ENCODE results near the gene CHAC2.
"Not testable (repeated sequence)": the region's sequence is repeated elsewhere in the genome, so short reads cannot be mapped to it uniquely, and the experiment has no call there.

Gene CHAC2

DNA sequence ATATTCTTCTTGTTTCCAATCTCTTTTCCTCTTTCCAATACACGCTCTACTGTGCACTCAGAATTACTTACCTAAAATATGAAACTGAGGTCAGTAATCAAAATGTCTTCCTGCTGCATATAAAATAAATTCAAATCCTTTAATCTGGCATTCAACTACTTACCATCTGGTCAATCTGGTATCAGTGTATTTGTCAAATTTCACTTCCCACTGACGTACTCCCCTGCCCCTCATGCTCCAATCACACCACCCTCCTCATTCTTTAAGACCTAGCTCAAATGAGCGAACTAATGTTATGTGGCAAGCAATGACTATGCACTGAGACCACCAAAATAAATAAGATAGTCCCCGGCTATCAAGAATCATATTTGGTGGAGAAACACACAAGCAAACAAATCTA, 12.5 kb downstream of the CHAC2 start:
- DNase-seq = no peak

DNA sequence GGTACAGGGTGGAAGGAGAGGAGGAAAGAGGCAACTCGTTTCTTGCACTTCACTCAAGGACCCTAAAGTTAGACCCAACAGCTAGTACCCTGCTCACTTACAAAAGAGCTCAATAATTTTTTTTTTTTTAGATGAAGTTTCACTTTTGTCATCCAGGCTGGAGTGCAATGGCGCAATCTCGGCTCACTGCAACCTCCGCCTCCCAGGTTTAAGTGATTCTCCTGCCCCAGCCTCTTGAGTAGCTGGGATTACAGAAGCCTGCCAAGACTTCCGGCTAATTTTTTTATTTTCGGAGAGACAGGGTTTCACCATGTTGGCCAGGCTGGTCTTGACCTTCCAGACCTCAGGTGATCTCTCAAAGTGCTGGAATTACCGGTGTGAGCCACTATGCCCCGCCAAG, 15.1 kb downstream of the CHAC2 start:
- no peak for DNase-seq

DNA sequence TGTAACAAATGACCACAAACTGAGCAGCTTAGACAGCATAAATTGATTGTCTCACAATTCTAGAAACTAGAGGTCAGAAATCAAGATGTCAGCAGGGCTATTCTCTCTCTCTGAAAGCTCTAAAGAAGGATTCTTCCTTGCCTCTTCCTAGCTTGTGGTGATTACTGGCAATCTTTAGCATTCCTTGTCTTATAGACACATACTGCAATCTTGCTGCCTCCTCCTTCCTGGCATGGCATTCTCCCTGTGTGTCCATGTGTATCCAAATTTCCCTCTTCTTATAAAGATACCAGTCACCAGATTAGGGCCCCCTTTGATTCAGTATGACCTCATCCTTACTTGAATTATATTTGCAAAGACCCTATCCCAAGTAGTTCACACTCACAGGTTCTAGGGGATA, 16.8 kb downstream of the CHAC2 start:
- DNase-seq = no peak

DNA sequence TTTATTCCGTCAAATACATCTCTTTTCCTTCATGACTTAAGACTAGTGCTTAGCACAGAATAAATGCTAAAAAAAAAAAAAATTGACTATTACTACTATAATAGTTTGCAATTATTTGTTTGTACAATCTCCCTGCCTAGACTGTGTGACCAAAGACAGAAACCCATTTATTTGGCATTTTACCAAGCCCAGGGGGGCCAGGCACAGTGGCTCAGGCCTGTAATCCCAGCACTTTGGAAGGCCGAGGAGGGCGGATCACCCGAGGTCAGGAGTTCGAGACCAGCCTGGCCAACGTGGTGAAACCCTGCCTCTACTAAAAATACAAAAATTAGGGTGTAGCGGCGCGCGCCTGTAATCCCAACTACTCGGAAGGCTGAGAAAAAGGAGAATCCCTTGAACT, 17.8 kb downstream of the CHAC2 start:
- no peak for DNase-seq

DNA sequence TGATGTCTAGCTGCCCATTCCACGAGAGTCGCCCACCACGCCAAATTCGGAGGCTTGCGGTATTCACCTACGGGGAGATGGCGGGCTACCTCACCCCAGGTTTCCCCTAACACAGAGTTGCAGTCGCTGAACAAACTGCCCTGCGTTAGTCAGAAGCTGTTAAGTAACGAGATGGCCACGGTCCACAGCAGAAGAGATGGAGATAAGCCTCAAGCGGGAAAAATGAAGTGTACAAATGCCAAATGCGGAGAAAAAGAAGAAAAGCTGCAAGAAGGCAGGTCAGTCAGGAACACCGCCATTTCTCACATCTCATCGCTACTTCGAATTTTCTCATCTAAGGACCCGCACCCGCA, 18.7 kb downstream of the CHAC2 start:
- no peak for DNase-seq

DNA sequence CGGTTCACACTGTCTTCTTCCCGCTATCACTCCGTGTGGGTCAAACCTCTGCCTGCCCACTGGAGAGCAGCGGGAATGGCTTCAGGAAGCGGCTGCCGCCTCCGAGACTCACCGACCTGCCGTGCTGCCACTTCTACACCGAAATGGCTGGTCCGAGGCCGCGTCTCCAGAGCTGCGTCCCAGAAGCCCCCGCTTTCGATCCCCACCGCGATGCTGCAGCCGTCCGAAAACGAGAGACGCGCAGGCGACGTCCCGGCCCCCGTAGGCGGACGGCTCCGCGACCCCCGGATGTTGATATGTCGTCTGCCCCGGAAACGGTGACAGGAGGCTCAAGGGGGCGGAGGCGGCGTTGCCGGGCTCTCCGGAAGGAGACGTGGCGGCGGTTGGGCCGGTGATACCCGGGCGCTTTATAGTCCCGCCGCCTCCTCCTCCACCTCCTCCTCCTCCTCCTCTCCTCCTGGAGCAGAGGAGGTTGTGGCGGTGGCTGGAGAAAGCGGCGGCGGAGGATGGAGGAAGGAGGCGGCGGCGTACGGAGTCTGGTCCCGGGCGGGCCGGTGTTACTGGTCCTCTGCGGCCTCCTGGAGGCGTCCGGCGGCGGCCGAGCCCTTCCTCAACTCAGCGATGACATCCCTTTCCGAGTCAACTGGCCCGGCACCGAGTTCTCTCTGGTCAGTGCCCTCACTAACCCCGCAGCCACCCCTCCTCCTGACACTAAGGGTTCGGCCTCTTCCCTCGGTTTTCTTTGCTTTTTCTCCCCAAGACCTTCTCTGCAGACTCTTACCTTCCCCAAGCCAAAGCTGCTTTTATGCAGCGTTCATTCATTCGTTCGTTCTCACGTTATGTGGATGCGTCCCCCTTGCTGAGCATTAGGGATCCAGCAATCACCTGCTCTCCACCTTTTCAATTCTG, 19.4 kb downstream of the CHAC2 start, which contains the start of the genes ASB3 and ERLEC1:
TSS of gene ASB3 (minus strand) at position 249 of the 909 bp plus-strand sequence. CDS start 21,381 bp downstream, outside the sequence.
TSS of gene ERLEC1 (plus strand) at position 340 of the 909 bp plus-strand sequence. CDS start at position 507, 167 bp downstream.
- peak; percentile 89 for DNase-seq

DNA sequence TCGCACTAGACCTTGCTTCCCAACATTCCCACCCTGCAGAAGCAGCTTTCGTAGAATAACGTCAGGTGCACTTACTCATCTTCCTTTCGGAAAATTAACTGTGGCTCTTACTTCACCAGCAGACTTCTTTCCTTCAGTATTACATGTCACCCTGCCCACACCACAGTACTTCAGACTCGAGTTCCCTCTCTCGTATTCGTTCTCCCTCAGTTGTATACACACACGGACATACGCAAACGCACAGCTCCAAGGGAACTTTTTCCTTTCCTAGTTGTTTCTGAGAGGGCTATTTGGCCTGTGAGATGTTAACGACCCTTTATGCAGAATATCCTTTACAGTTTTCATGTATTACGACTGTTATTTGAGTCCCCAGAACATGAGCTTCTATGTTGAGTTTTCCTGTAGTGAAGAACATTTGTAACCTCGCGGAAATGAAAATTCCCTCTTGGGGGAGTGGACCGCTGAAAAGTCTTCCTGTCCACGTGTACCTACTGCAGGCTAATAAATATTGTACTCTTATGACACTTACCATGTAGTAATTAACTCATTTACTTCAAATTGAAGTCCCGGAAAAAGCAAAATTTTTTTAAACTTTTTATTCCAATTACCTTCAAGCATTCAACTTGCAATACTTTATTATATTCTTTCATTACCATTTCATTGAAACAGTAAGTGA, 20.1 kb downstream of the CHAC2 start:
- no peak for DNase-seq

DNA sequence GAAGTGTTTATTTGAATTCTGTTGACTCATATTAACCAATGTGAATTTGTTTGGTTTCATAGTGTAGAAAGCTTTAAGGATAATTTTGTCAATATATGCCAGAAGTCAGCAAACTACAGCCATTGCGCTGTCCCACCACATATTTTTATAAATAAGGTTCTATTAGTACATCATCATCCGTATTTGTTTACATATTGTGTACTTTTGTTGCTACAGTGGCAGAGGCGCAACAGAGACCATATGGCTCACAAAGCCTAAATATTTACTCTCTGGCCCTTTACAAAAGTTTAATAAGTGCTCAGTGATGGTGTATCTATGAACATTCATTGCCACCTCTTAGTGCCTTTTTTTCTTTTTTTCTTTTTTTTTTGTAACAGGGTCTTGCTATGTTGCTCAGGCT, 25.7 kb downstream of the CHAC2 start:
- no peak for DNase-seq

DNA sequence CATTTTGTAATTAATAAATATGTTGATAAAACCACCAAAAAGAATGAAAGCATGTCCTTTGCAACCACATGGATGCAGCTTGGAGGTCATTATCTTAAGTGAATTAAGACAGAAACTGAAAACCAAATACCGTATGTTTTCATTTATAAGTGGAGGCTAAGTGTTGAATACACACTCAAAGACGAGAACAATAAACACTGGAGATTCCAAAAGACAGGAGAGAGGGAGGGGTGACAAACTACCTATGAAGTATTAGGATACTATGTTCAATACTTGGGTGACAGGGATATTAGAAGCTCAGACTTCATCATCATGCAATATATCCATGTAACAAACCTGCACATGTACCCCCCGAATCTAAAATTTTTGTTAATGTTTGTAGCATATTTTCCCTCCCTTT, 26.2 kb downstream of the CHAC2 start:
- DNase-seq = no peak

- DNase-seq = no peak
Observed at GRCh38 chr2:53801547-53801946, 33.9 kb downstream of the CHAC2 start.

DNA sequence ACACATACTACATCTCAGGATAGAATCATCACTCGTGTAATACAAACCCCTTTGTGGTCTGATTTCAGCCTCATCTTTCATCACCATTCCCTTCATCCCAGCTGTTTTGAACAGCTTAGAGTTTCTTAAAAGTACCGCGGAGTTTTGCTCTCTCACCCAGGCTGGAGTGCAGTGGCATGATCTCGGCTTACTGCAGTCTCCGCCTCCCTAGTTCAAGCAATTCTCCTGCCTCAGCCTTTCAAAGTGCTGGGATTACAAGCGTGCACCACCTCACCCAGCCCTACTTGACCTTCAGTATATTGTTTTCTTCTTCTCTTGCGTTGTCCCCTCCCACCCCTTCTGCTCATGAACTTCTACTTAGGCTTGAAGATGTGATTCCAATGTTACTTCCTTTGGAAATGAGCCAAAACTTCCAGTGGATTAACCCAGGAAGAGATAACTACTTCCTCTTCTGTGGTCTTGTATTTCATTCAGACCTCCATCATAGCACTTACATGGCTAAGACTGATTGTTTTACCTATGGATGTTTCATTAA, 35.1 kb downstream of the CHAC2 start:
- DNase-seq = no peak

GRCh38 chr2:53811601-53812000, 44.0 kb downstream of the CHAC2 start:
- DNase-seq = no peak

DNA sequence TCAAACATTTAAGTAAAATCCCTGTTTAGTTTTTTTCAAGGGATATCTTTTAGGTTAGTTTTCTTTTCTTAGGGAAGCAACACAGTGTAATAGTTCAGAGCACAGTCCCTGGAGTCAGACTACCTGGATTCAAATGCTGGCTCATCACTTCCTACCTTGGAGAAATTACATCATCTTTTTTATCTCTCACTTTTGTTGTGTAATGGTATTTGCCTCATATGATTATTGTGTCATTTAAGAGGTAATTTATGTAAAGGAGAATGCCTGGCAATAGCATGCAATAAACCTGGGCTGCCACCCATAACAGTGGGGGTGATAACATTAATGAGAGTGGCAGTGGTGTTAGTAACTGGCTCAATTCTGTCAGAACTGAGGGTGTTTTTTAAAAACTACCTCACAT, 45.5 kb downstream of the CHAC2 start:
- no peak for DNase-seq

GRCh38 chr2:53818854-53819435, 51.3 kb downstream of the CHAC2 start:
- DNase-seq = no peak

DNA sequence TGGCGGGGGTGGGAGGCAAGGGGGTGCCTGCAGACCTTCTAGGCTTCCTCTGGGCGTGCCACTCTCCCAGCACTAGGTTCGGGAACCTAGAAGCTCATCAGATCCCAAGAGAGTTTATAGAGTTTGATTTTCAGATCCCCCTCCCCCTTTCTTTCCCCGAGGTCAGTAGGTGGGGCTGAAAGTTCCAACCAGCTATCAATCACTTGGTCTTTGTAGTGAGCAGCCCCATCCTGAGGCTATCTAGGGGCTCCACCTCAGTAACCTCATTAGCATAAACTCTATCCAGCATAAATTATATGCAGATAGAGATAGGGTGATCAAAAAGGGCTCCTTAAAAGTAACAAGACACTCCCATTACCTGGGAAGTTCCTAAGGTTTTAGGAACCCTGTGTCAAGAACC, 52.0 kb downstream of the CHAC2 start:
- no peak for DNase-seq

DNA sequence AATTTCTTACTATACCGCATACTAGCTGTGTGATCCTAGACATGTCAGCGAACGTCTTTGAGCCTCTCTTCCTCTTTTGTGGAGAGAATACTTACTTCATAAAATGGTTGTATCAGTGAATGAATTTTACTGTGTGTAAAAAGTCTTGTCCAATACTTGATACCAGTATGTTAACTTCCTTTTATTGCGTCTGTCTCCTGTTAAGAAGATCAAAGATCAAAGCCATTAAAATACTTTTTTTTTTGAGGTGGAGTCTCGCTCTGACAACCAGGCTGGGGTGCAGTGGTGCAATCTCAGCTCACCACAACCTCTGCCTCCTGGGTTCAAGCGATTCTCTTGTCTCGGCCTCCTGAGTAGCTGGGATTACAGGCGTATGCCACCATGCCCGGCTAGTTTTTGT, 52.4 kb downstream of the CHAC2 start:
- no peak for DNase-seq

GRCh38 chr2:53820711-53821110, 53.1 kb downstream of the CHAC2 start:
- DNase-seq = no peak

DNA sequence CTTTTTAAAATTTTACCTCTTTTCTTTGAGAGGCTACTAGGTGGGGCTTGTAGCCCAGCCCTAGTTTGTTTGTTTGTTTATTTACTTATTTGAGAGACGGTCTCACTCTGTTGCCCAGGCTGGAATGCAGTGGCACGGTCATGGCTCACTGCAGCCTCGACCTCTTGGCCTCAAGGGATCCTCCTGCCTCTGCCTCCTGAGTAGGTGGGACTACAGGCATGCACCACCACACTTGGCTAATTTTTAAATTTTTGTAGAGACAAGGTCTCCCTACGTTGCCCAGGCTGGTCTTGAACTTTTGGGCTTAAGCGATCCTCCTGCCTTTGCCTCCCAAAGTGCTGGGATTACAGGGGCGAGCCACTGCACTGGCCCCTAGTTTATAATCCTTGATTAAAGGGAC, 54.2 kb downstream of the CHAC2 start:
- DNase-seq = no peak

GRCh38 chr2:53823639-53824038, 56.0 kb downstream of the CHAC2 start:
- DNase-seq = not testable (repeated sequence)

Measured in midbrain (tissue), 1 donor.